HL-60 (cell line): ENCODE results near the gene TNFSF13.

Source experiments
- DNase-seq, 2 experiments: peaks; one replicate each; pipeline ENCODE4 v3.0.0-alpha.2; 2010 to 2020; ENCODE audit warnings: low read depth in 1 of 2, low spot score in 1 of 2
- H3K27ac ChIP-seq: fragments of 250-450 bp; sonication (Bioruptor Pico); replicated peaks from 2 replicates; pipeline ENCODE4 v1.5.1; 2020; ENCODE audit warnings: mild to moderate bottlenecking, moderate library complexity
- H3K27me3 ChIP-seq: fragments of 250-450 bp; sonication (Bioruptor Pico); 2 replicates; pipeline ENCODE4 v1.5.1; 2021; ENCODE audit warnings: mild to moderate bottlenecking, moderate library complexity; ENCODE audit not compliant: insufficient read depth, poor library complexity, severe bottlenecking
- H3K4me3 ChIP-seq: replicated peaks from 2 replicates; pipeline ENCODE4 v1.5.1; 2011; ENCODE audit warnings: mild to moderate bottlenecking, control low read depth, low read length; ENCODE audit not compliant: insufficient read depth
- CTCF ChIP-seq: IDR thresholded peaks from one replicate; pipeline ENCODE4 v1.5.1; 2011; ENCODE audit warnings: low read length, control low read depth, inconsistent platforms; ENCODE audit not compliant: insufficient read depth
- GABPA ChIP-seq: IDR thresholded peaks from 2 replicates; pipeline ENCODE4 v1.6.1; 2012; ENCODE audit warnings: low read depth
- POLR2AphosphoS5 ChIP-seq: IDR thresholded peaks from 2 replicates; pipeline ENCODE4 v1.6.1; 2012; ENCODE audit warnings: low read depth
- SPI1 ChIP-seq: IDR thresholded peaks from 2 replicates; pipeline ENCODE4 v1.6.1; 2012; ENCODE audit warnings: low read depth, mild to moderate bottlenecking, borderline replicate concordance
- TF ChIP-seq, protein P1 (sequence below): IDR thresholded peaks from 2 replicates; pipeline ENCODE4 v1.6.1; 2012; ENCODE audit warnings: low read depth; ENCODE audit not compliant: insufficient replicate concordance

TNFSF13 gene

DNA sequence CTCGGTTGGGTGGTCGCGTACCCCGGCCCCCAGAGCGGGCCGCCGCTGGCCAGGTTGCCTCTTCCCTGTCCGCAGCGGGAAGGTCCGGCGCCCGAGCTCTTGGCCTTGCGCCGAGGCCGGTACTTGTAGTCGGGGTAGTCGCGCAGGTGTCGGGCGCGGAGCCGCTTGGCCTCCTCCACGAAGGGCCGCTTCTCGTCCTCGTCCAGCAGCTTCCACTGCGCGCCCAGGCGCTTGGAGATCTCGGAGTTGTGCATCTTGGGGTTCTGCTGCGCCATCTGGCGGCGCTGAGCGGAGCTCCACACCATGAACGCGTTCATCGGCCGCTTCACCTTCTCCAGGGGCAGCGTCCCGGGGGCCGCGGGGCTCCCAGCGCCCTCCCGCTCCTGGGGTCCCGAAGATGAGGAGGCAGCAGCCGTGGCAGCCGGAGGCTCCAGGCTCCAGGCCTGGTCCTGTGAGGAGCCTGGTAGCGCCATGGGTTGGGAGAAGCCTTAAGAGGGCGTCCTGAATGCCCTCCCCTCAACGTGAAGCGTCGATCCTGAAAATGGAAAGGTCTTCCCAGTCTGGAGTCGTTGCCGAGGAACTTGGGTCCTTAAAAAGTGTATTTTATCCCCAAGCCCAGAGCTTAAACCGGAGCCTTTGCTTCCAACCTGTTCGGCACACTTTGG is 30.8 kb downstream of the TNFSF13 start:
- H3K27ac ChIP-seq = no peak overlapping the region
- no peak overlapping the region for H3K4me3 ChIP-seq
- H3K27me3 ChIP-seq = no peaks in the 10 kb centered on the region
- DNase-seq = no peak
- TF ChIP-seq GABPA (no peak), CTCF (no peak), SPI1 (no peak), POLR2AphosphoS5 (no peak)
- TF ChIP-seq, protein P1, sequence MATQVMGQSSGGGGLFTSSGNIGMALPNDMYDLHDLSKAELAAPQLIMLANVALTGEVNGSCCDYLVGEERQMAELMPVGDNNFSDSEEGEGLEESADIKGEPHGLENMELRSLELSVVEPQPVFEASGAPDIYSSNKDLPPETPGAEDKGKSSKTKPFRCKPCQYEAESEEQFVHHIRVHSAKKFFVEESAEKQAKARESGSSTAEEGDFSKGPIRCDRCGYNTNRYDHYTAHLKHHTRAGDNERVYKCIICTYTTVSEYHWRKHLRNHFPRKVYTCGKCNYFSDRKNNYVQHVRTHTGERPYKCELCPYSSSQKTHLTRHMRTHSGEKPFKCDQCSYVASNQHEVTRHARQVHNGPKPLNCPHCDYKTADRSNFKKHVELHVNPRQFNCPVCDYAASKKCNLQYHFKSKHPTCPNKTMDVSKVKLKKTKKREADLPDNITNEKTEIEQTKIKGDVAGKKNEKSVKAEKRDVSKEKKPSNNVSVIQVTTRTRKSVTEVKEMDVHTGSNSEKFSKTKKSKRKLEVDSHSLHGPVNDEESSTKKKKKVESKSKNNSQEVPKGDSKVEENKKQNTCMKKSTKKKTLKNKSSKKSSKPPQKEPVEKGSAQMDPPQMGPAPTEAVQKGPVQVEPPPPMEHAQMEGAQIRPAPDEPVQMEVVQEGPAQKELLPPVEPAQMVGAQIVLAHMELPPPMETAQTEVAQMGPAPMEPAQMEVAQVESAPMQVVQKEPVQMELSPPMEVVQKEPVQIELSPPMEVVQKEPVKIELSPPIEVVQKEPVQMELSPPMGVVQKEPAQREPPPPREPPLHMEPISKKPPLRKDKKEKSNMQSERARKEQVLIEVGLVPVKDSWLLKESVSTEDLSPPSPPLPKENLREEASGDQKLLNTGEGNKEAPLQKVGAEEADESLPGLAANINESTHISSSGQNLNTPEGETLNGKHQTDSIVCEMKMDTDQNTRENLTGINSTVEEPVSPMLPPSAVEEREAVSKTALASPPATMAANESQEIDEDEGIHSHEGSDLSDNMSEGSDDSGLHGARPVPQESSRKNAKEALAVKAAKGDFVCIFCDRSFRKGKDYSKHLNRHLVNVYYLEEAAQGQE = no peak

GRCh38 chr17:7589891-7590691 is 31.5 kb downstream of the TNFSF13 start, which contains the start of gene SOX15:
SOX15 (minus strand) TSS chr17:7590094; CDS start chr17:7589676, 418 bp downstream.
- Histone ChIP-seq H3K27me3 (no peaks in the 10 kb centered on the region), H3K27ac (no peak within 1 kb of the TSS), H3K4me3 (no peak within 1 kb of the TSS)
- TF ChIP-seq SPI1 = no peak
- no peak for TF ChIP-seq GABPA
- no peak for TF ChIP-seq CTCF
- TF ChIP-seq, protein P1 = no peak
- TF ChIP-seq POLR2AphosphoS5 = no peak
- DNase-seq = no peak

- H3K4me3 ChIP-seq = no peak overlapping the region
- no peaks in the 10 kb centered on the region for H3K27me3 ChIP-seq
- no peak for DNase-seq
- TF ChIP-seq SPI1 (no peak), CTCF (no peak), GABPA (no peak), POLR2AphosphoS5 (no peak)
- TF ChIP-seq, protein P1 = no peak
- no peak overlapping the region for H3K27ac ChIP-seq
These were observed 32.2 kb downstream of the TNFSF13 start for GRCh38 chr17:7590743-7591142.
